Amygdala (tissue), 56 donors: ENCODE measurements around the gene TMEM269.
A peak's percentile ranks its signal among the peaks of the same experiment; 100 is the strongest.
"Not testable (repeated sequence)": the region's sequence is repeated elsewhere in the genome, so short reads cannot be mapped to it uniquely, and the experiment has no call there.

Experiments
- DNase-seq, 56 donors: peaks; one replicate each; lab custom pipeline; 2025; lab: John Stamatoyannopoulos, UW

TMEM269 gene

DNA sequence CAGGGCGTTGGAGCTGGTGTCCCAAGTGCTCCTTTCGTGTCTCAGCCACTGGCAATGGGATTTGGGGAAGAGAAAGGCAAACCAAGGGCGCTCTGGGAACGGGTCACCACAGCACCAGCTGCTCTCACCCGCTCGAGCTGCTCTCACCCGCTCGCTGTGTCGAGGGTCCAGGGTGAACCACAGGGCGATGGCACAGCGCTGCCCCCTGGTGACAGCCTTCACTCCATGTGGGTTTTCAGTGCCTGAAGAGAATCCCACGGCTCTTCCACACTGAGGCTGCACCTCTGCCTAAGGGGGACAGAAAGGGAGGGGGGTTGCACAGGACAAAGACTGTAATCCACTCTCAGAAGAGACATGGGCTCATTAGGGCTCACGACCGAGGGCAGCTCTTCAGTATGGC is 37.7 kb upstream of the TMEM269 start:
- peak in 18 of 56 donors; percentile 8 to 68 (median 27) for DNase-seq

DNA sequence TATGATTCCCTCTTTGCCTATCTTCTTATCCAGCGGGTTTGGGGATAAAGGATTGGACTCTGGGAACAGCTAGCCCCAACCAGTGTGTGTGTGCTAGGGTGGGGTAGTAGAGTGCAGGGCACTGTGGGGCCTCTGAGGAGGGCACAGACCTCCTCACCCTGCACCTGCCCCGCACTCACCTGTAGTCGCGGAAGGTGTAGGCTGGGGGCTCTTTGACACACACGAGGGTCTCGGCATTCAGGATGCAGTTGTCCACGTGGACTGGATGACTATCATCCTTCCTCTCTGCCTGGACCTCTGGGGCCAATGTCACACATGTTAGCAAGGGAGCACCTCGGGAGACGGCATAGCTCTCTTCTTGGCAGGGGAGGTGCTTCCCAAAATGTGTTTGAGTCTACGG is 36.8 kb upstream of the TMEM269 start:
- no peak for DNase-seq

DNA sequence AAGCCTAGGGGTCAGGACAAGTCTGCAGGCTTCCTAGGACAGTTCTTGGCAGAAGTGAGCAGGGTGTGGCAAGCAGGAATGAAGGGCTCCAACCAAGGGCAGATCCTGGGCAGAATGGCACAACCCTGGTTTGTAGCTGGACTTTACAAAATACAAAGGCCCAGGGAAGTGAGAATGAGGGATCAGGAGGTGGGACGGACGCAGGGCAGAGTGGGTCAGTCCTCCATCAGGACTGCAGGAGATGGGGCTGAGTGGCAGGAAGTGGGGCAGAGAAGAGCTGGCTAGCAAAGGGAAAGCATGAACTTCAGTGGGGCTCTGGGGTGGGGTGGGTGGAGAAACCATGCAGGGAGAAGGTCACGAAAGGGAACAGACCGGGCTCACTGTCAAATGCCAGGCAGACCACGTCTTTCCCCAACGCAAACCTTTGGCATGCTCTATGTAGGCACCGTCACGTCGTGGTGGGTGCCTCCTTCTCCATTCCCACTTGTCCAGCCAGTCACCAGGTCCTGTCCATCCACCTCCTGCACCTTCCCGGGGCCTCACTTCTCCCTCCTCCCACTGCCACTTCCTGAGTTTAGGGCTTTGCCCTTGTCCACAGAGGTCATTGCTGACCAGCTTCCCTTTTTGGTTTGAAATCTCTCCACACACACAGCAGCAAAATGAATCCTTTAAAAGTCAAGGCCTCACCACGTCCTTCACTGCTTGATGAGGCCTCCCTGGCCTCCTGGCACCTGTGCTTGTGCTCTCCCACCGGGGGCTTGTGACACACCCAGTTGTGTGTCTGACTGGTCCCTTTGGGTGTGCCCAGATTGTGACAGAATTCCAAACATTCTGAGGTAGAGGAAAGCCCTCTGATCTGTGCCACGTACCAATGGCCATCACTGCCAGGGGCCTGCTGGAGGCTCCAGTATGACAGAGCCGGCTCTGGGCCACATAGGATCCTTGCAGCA is 36.1 kb upstream of the TMEM269 start:
- DNase-seq: no peak

DNA sequence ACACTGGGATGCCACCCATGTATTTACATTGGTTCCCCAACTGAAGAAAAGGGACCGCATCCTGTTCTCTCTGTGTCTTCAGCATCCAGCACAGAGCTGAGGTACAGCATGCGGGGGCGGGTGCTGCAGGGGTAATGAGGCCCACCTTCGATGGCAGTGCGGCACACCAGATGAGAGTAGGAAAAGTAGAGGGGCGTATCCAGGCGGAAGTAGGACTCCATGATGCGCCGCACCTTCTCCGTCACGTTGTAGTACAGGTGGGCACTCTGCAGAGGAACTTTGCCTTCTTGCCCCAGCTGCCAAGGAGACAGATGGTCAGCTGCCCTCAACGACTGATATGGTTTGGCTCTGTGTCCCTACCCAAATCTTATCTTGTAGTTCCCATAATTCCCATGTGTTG is 34.8 kb upstream of the TMEM269 start:
- DNase-seq: no peak

DNA sequence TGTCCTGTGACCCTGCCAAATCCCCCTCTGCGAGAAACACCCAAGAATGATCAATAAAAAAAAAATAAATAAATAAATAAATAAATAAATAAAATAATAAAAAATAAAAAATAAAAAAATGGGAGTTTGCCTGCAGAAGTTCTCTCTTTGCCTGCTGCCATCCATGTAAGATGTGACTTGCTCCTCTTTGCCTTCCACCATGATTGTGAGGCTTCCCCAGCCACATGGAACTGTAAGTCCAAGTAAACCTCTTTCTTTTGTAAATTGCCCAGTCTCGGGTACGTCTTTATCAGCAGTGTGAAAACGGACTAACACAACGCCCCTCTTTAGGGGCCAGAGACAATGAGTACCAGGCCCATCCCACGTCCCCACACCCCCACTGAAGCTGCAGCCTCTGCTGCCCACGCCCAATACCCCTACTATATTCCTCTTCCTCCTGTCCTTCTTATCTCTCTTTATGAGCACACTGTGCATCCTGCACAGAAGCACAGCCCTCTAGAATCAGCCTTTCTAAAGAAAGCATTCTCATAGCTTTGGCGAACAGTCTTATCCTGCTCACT is 33.2 kb upstream of the TMEM269 start:
- not testable (repeated sequence) for DNase-seq

DNA sequence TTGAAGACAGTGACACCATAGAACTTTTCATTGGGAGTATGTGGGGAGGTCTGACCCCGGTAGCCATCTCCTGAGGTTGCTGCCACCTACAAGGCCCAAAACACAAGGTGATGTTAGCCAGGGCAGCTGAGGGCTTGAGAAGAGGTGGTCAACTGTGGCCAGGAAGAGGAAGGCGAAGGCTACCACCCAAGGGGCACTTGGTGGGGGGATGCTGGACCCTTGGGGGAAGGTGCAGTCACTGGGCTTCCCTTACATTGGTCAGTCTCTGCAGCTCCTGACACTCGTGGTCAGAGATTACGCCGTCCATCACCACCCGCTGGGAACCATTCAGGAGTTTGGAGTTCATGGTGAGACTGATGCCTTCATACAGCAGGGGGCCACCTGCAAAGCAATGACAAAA is 32.5 kb upstream of the TMEM269 start:
- DNase-seq: no peak

DNA sequence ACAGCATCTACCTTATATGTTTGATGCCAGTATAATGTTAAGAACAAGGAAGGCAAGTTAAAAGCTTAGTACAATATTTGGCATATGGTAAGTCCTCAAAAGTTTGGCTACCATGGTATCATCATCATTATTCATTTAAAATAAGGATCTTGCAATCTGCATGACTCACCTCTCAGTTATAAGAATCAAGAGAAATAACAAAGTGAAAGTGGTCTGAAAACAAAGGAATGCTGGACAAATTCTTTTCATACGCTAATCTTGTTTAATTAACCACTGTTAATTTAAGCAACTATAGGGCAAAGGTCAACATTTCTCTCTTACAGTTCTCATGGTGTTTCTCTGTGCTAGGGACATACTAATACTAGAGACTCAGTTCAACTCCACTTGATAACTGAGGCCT is 31.7 kb upstream of the TMEM269 start:
- no peak for DNase-seq

DNA sequence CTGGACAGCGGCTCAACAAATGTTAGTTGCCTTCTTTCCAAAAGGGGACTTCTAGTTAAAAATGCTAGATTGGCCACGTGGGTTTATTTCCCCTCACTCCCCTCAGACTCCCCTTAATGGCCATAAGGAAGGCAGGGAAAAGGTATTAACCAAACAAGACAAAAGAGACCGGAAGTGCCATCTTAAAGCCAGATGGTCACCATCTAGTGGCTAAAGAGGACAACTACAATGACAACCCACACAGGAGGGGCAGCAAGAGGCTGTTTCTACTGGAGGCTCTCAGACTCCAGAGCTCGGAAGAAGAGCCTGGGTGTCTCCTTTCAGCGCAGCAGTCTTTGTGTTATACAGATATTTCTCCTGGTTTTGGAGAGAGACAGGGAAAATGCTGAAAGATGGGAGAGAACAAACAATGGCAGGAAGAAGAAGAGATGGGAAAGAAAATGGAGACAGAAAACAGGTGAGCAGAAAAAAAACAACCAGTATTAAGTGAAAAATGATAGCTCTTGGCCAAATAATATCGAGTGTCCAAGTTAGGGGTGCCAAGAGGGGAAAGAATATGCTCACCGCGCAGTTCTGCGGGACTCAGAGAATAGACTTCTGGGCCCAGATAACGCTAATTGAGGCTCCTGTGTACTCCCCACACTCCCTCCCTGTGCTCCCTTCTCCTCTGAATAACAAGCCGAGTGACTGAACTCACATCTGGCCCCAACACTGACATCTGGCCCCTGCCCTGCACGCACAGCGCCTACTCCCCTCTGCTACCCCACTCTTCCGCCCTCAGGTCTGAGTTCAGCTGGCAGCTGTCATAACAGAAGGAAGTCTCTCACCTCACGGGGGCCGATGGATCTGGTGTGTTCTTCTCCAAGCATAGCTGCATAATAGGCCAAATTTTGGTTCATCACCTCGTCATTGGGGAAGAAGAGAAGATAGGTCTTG is 27.6 kb upstream of the TMEM269 start:
- DNase-seq: no peak

DNA sequence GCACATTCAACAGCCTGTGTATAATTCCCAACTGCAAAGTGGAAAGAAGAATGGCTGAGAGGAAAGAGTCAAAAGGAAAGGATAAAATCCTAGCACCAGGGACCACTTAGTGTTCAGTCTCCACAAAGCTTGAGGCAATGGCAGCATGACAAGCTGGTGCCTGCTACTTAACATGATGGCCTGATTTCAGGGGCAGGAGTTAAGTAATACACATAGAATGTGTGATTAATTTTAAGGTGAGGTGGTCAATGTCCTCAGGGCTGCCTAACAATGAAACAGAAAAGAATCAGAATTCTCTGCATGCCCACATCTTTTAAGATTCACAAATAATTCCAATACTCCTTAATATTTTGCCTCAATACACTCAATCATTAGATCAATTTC is 26.9 kb upstream of the TMEM269 start:
- DNase-seq: no peak

DNA sequence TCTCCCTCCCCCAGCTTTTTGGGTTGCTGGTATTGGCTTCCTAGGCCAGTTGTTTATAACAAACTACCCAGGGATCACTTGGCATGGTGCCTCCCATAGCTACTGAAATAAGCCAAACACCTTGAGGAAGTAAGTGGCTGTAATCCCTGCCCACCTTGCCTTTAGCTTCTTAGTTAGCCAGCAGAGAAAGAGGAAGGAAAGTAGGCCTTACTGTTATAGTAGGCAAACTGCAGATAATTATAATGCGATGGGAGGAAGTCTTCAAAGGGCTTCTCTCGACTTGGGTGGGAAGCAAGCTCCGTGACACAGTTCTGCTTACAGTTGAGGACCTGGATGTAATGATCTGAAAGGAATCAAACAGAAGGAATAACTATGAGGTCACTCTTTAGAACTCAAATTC is 26.1 kb upstream of the TMEM269 start:
- no peak for DNase-seq

DNA sequence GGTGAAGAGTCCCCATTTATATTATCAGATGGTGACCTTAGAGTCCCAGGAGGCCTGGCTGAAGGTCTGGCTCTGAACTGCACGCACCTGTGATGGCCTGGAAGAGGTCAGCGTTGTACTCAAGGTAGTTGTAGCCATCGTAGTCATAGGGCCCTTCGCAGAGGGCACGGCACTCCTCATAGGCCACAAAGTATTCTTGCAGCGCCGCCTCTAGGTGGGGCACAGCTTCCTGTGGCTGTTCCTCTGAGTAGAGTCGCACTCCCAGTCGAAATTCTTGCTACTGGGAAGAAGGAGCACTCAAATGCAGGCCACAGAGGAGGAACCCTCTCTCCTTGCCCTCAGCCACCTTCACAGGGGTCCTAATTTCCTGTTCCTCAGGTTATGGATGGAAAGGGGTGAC is 25.7 kb upstream of the TMEM269 start:
- DNase-seq: no peak

DNA sequence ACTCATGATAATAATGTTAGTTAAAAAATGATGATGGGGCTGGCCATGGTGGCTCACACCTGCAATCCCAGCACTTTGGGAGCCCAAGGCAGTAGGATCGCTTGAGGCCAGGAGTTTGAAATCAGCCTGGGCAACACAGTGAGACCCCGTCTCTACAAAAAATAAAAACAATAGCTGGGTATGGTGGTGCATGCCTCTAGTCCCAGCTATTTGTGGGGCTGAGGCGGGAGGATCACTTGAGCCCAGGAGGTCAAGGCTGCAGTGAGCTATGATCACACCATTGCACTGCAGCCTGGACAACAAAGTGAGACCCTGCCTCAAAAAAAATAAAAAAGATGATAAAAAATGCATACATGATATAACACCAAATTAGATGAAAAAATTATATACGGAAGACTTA is 23.2 kb upstream of the TMEM269 start:
- DNase-seq: no peak

DNA sequence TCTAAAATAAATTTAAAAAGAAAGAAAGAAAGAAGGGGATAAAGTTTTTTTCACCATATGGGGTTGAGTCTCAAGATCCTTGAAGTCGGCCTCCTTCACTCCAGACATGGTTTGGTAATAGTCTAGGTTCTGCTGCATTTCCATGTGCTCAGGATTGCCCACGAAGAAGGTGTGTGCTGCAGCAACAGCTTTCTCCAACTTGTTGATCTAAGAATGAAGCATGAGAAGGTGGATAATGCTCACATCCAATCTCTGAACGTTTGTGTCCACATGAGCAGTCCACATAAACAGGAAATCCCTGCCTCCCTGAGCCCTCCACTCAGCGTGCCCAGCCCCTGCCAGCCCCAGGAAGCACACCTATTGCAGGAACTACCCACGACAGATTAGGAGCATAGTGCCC is 22.5 kb upstream of the TMEM269 start:
- no peak for DNase-seq

DNA sequence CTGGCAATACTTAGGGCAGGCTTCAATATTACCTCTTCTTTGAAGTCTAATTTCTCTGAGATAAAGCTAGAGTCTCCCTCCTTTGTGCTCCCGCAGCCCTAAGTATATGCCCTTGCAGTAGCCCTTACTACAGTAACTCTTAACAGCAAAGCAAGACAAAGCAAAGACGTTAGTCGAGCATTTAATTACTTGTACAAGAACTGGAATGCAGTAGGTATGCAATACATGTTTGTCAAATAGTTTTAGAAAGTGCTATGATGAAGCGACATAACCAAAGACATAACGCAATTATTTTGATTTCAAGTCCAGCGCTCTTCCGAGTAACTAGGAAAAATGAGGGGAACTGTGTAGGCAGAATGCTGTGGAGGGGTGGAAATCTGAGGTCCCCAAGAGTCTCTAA is 19.5 kb upstream of the TMEM269 start:
- DNase-seq: no peak

DNA sequence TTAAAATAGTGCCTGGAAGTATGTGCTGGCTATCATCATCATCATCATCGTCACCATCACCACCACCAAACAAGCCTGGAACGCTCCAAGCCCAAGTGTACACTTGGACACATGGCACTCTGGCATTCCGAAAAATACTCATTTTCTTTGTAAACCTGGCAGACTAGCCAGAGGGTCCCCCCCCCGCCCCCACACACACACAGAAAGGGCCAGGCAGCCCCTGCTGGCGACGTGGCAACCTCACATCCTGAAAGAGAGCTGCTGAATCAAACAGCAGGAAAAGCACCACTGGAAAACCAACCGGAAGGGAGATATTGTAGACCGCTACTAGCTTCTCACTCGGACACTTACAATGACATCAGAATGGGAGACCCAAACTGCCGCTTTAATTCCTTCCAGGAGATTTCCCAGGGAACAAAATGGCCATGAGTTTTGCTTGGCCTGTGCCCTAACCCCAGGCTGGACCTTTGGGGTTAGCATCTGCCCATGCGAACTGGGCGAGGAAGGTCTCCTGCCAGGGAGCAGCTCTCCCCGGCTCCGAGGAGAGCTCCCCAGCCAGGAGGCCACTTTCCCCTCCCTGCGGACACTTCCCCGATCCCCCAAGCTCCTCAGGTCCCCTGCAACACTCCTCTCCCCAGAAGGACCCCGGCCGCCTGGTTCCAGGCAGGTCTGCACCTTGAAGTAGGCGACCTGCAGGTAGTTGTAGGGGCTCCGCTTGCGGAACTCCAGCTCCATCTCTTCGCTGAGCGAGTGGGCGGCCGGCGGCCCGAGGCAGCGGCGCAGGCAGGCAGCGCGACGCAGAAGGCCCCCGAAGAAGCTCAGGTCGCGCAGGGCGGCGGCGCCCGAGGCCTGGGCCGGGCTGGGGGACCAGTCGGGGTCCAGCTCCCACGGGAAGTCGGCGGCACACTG is 18.7 kb upstream of the TMEM269 start:
- DNase-seq: peak in 19 of 56 donors; percentile 13 to 68 (median 55)

DNA sequence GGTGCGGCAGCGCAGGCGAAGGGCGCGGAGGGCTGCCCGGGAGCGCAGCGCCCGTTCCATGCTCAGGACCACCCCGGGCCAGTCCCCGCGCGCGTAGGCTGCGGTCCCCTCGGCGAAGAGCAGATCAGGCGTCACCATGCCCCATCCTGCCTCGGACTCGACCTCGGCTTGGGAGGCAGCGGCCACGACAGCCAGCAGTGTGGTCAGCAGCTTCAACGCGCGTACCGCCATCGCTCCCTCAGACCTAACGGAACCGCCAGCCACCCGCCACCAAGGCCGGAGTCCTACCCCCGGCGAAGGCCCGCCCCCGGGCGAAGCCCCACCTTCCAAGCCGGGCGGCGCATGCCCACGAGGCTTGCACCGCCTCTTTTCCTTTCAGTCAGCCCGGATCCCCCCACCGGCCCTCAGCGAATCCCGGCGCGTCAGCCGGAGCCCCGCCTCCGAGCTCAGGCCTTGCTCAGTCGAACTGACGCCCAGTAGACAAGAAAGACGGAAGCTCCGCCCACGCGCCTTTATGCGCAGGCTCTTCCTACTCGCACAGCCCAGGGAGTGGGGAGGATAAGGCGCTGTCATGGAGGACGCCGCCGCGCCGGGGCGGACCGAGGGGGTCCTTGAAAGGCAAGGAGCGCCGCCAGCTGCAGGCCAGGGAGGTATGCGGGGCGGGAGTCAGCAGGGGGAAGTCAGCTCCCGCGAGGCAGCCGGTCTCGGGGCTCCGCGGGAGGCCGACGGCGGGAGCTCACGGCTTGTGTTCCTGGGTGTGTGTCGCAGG is 17.9 kb upstream of the TMEM269 start, which contains the start of the genes C1orf50 and P3H1:
C1orf50 (plus strand) TSS at position 509 of the 769 bp plus-strand sequence; CDS start at position 572, 63 bp downstream.
P3H1 (minus strand) TSS at position 288 of the 769 bp plus-strand sequence; CDS start at position 231, 57 bp downstream.
- peak; percentile 86 to 100 (median 99) for DNase-seq

DNA sequence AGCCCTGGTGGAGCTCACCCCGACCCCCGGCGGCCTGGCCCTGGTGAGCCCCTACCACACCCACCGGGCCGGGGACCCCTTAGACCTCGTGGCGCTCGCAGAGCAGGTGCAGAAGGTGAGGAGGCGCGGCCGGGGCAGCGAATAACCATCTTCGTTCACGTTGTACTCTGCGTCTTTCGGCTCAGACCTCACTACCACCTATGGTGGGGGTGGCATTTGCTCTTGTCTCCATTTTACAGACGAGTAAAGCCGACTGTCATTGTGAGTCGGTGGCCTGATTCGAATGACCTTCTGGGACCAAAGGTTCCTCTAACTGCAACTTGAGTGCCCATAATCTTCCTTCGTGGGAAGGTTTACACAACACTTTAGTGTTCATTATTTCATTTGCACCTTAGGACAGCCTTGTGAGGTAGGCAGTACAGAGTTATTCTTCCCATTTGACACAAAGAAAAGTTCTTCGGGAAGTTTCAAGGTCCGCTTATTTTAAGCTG is 17.2 kb upstream of the TMEM269 start:
- peak in 1 of 56 donors; percentile 68 for DNase-seq

DNA sequence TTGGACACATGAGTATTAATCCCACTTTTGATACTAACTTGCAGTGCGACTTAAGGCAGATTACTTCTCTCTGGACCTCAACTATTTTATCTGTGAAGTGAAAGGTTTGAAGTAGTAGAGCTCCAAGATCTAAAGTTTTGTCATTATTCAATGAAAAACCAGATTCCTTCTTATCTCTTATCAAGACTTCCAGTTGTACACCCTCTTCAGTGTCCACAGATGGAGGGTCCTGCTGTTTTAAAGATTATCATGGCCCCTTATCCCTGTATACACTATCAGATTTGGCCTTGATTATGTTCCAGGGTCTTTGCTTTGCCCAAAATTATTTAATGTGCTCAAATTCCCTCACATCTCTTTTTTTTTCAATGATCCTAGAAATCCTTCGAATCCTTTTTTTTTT is 16.6 kb upstream of the TMEM269 start:
- DNase-seq: no peak

DNA sequence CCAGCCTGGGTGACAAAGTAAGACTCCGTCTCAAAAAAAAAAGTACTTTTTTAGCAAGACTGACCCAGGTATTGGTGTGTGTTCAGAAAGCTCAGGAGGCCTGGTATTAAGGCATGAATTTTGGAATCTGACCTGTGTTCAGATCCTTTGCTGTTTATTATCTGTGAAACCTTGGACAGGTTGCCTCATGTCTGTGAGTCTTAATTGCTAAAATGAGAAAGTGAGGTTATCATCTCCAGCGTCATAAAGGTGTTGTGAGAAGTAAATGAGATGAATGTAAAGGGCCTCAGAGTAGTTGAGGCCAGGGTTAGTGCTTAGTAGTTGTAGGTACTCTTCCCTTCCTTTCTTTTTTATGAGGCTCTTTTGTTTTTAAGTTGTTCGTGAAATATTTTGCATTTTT is 15.0 kb upstream of the TMEM269 start:
- DNase-seq: no peak
